Measurements from ENCODE around the gene TANGO6.
A peak's percentile ranks its signal among the peaks of the same experiment; 100 is the strongest.

TANGO6 gene

GRCh38 chr16:69100071-69100691, 256.9 kb downstream of the TANGO6 start:
- Histone ChIP-seq H3K9me3 (ENCODE audit: severe bottlenecking) (no peaks in the 10 kb centered on the region), H3K4me3 (ENCODE audit: low read depth, low read length) (no peak overlapping the region), H3K27me3 (ENCODE audit: insufficient read depth, low read depth, severe bottlenecking) (no peaks in the 10 kb centered on the region), H3K36me3 (no peaks in the 10 kb centered on the region), H3K27ac (no peak overlapping the region)
- DNase-seq: no peak
- no peak for TF ChIP-seq CTCF (IDR thresholded peaks at IDR 0.05; ENCODE audit: low read depth, low read length)

GRCh38 chr16:69105501-69106361, 262.4 kb downstream of the TANGO6 start, which contains the start of gene HAS3:
HAS3 (plus strand) TSS chr16:69105653; CDS start chr16:69109396, 3,743 bp downstream.
- Histone ChIP-seq H3K27me3 (ENCODE audit: insufficient read depth, low read depth, severe bottlenecking) (peaks cover 3% of the 10 kb centered on the region), H3K27ac (peak within 1 kb of the TSS; percentile 35), H3K36me3 (peaks cover 7% of the 10 kb centered on the region), H3K9me3 (ENCODE audit: severe bottlenecking) (no peaks in the 10 kb centered on the region), H3K4me3 (ENCODE audit: low read depth, low read length) (peak within 1 kb of the TSS; percentile 71)
- peak; percentile 58; the same call in 1 of the 2 replicates for TF ChIP-seq CTCF (IDR thresholded peaks at IDR 0.05; ENCODE audit: low read depth, low read length)
- peak; percentile 64 for DNase-seq

- Histone ChIP-seq H3K27ac (no peak overlapping the region), H3K27me3 (ENCODE audit: insufficient read depth, low read depth, severe bottlenecking) (peaks cover 3% of the 10 kb centered on the region), H3K9me3 (ENCODE audit: severe bottlenecking) (no peaks in the 10 kb centered on the region), H3K4me3 (ENCODE audit: low read depth, low read length) (peak overlapping the region; percentile 71), H3K36me3 (peaks cover 7% of the 10 kb centered on the region)
- no peak for DNase-seq
- no peak for TF ChIP-seq CTCF (IDR thresholded peaks at IDR 0.05; ENCODE audit: low read depth, low read length)
These were observed 263.4 kb downstream of the TANGO6 start for GRCh38 chr16:69106491-69107315.

- Histone ChIP-seq H3K27ac (no peak overlapping the region), H3K9me3 (ENCODE audit: severe bottlenecking) (no peaks in the 10 kb centered on the region), H3K27me3 (ENCODE audit: insufficient read depth, low read depth, severe bottlenecking) (peaks cover 3% of the 10 kb centered on the region), H3K36me3 (peaks cover 7% of the 10 kb centered on the region), H3K4me3 (ENCODE audit: low read depth, low read length) (no peak overlapping the region)
- no peak for TF ChIP-seq CTCF (IDR thresholded peaks at IDR 0.05; ENCODE audit: low read depth, low read length)
- DNase-seq: no peak
These were observed 264.1 kb downstream of the TANGO6 start for GRCh38 chr16:69107316-69107962.

GRCh38 chr16:69108064-69108904, 265.0 kb downstream of the TANGO6 start:
- no peak overlapping the region for H3K27ac ChIP-seq
- no peak overlapping the region for H3K4me3 ChIP-seq (ENCODE audit: low read depth, low read length)
- no peaks in the 10 kb centered on the region for H3K9me3 ChIP-seq (ENCODE audit: severe bottlenecking)
- DNase-seq: no peak
- peaks cover 3% of the 10 kb centered on the region for H3K27me3 ChIP-seq (ENCODE audit: insufficient read depth, low read depth, severe bottlenecking)
- TF ChIP-seq CTCF (IDR thresholded peaks at IDR 0.05; ENCODE audit: low read depth, low read length): no peak
- H3K36me3 ChIP-seq: peaks cover 12% of the 10 kb centered on the region

Data from WERI-Rb-1 (cell line).